Osteoblast (primary cell): Measurements from ENCODE around the gene SLC25A39. TPM values are rescaled to one million over a fixed set of nuclear protein-coding genes. Genes with fewer than 3 reads are reported as not detected.

Experiments used
- DNase-seq: peaks from one replicate; pipeline ENCODE4 v3.0.0; 2011; ENCODE audit warnings: low spot score, mixed read lengths; ENCODE audit not compliant: insufficient read length; ENCODE audit errors: missing footprints
- H2AFZ ChIP-seq: 2 replicates; pipeline ENCODE4 v1.6.0; 2011; ENCODE audit warnings: mild to moderate bottlenecking, low read length
- H3K27ac ChIP-seq: 2 replicates; pipeline ENCODE4 v1.5.1; 2011; ENCODE audit warnings: mild to moderate bottlenecking, low read depth, low read length, moderate library complexity
- H3K27me3 ChIP-seq: 2 replicates; pipeline ENCODE4 v1.6.0; 2012; ENCODE audit warnings: mild to moderate bottlenecking, control low read depth, inconsistent platforms, low read length, moderate library complexity; ENCODE audit not compliant: insufficient read depth
- H3K36me3 ChIP-seq: 2 replicates; pipeline ENCODE4 v1.5.1; 2011; ENCODE audit warnings: mild to moderate bottlenecking, low read length, control low read depth, moderate library complexity; ENCODE audit not compliant: insufficient read depth
- H3K4me1 ChIP-seq: 2 replicates; pipeline ENCODE4 v1.5.1; 2011; ENCODE audit warnings: mild to moderate bottlenecking, low read length, control low read depth, moderate library complexity; ENCODE audit not compliant: insufficient read depth
- H3K4me2 ChIP-seq: 2 replicates; pipeline ENCODE4 v1.6.0; 2011; ENCODE audit warnings: mild to moderate bottlenecking, low read length; ENCODE audit not compliant: insufficient read depth
- H3K4me3 ChIP-seq: fragments of 200-600 bp; sonication (generic); 3 replicates; pipeline ENCODE4 v1.5.1; 2012; ENCODE audit warnings: mild to moderate bottlenecking, low read length, inconsistent platforms; ENCODE audit not compliant: insufficient read depth
- H3K79me2 ChIP-seq: 2 replicates; pipeline ENCODE4 v1.6.0; 2012; ENCODE audit warnings: mild to moderate bottlenecking, low read length, control low read depth, inconsistent platforms; ENCODE audit not compliant: insufficient read depth
- H3K9me3 ChIP-seq: 2 replicates; pipeline ENCODE4 v1.5.1; 2011; ENCODE audit warnings: low read depth, low read length, control low read depth
- H4K20me1 ChIP-seq: 2 replicates; pipeline ENCODE4 v1.6.0; 2012; ENCODE audit warnings: mild to moderate bottlenecking, low read length, control low read depth; ENCODE audit not compliant: insufficient read depth
- small RNA-seq: library from RNA; depleted of rRNA; stranded (forward); fragments of <200 nt; gene quantifications from one replicate; pipeline ENCODE3, GENCODE V24; 2012
- total RNA-seq: library from RNA; depleted of rRNA; stranded (reverse); fragments of >200 nt; gene quantifications from 2 replicates; pipeline ENCODE4 v1.2.3, GENCODE V29; 2012
- TF ChIP-seq, protein P1 (sequence below): IDR thresholded peaks from 2 replicates; pipeline ENCODE4 v1.5.1; 2011; ENCODE audit warnings: mild to moderate bottlenecking, low read depth, low read length, moderate library complexity; ENCODE audit errors: extremely low read depth

SLC25A39 gene
- total RNA-seq, 1 donor, result 60.1 TPM

DNA sequence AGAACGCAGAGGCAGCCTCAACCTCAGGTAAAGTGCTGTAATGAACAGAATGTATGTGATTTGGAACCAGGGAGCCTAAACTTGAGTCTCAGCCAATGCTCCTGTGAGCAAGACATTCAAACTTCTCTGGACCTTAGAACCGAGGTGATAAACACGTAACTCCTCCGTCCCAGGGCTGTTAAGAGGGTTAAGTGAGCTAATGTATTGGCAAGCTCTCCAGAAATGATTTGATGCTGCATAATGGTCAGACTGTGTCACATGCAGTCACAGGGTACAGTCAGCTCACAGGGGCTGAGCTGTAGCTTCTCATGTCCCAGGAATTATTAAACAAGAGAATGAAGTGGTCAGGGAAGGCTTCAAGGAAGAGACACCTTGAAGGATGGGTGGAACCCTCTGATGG lies 46.6 kb downstream of the SLC25A39 start:
- TF ChIP-seq, protein P1, sequence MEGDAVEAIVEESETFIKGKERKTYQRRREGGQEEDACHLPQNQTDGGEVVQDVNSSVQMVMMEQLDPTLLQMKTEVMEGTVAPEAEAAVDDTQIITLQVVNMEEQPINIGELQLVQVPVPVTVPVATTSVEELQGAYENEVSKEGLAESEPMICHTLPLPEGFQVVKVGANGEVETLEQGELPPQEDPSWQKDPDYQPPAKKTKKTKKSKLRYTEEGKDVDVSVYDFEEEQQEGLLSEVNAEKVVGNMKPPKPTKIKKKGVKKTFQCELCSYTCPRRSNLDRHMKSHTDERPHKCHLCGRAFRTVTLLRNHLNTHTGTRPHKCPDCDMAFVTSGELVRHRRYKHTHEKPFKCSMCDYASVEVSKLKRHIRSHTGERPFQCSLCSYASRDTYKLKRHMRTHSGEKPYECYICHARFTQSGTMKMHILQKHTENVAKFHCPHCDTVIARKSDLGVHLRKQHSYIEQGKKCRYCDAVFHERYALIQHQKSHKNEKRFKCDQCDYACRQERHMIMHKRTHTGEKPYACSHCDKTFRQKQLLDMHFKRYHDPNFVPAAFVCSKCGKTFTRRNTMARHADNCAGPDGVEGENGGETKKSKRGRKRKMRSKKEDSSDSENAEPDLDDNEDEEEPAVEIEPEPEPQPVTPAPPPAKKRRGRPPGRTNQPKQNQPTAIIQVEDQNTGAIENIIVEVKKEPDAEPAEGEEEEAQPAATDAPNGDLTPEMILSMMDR, result no peak
- peak; percentile 71 for DNase-seq
- Histone ChIP-seq H3K36me3 (no peaks in the 10 kb centered on the region), H3K4me3 (no peak overlapping the region), H2AFZ (no peak overlapping the region), H3K79me2 (no peaks in the 10 kb centered on the region), H4K20me1 (no peaks in the 10 kb centered on the region), H3K4me2 (no peak overlapping the region), H3K9me3 (no peaks in the 10 kb centered on the region), H3K27me3 (no peaks in the 10 kb centered on the region), H3K27ac (no peak overlapping the region), H3K4me1 (peaks cover 12% of the 10 kb centered on the region)

DNA sequence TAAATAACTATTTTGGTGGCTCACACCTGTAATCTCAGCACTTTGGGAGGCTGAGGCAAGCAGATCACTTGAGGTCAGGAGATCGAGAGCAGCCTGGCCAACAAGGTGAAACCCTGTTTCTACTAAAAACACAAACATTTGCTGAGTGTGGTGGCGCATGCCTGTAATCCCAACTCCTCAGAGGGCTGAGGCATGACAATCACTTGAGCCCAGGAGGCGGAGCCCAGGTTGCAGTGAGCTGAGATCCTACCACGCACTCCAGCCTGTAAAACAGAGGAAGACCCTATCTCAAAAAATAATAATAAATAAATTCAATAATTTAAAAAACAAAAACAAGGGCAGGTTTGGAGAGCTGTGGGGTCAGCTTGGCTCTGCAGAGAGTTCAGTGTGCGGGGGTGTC lies 51.0 kb downstream of the SLC25A39 start:
- no peaks in the 10 kb centered on the region for H3K36me3 ChIP-seq
- no peak for DNase-seq
- peaks cover 9% of the 10 kb centered on the region for H3K27me3 ChIP-seq
- H3K4me2 ChIP-seq, result no peak overlapping the region
- no peak overlapping the region for H3K4me3 ChIP-seq
- H3K79me2 ChIP-seq, result no peaks in the 10 kb centered on the region
- H2AFZ ChIP-seq, result no peak overlapping the region
- H3K27ac ChIP-seq, result no peak overlapping the region
- no peaks in the 10 kb centered on the region for H4K20me1 ChIP-seq
- TF ChIP-seq, protein P1, result no peak
- no peaks in the 10 kb centered on the region for H3K9me3 ChIP-seq
- H3K4me1 ChIP-seq, result no peaks in the 10 kb centered on the region

DNA sequence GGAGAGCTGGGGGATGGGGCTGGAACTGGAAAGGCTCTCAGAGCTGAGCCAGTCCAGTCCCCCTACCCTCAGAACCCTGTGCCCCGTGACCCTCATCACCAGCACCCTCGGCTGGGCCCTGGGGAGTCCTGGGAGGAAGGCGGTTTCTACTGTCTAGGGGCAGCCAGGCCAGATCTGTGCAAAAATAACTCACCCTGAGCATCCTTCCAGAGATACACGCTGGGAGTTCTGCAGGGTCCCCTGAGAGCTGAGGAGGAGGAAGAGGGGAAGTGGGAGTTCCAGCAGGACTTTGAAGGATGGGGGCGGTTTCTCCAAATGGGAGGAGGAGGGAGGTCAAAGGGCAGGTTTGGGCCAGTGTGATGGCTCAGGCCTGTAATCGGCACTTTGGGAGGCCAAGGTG lies 51.7 kb downstream of the SLC25A39 start:
- no peaks in the 10 kb centered on the region for H4K20me1 ChIP-seq
- no peak overlapping the region for H3K27ac ChIP-seq
- H3K9me3 ChIP-seq, result no peaks in the 10 kb centered on the region
- H3K36me3 ChIP-seq, result no peaks in the 10 kb centered on the region
- H3K79me2 ChIP-seq, result no peaks in the 10 kb centered on the region
- DNase-seq, result no peak
- H3K27me3 ChIP-seq, result peaks cover 9% of the 10 kb centered on the region
- H3K4me2 ChIP-seq, result no peak overlapping the region
- TF ChIP-seq, protein P1, result no peak
- no peaks in the 10 kb centered on the region for H3K4me1 ChIP-seq
- H2AFZ ChIP-seq, result no peak overlapping the region
- H3K4me3 ChIP-seq, result no peak overlapping the region

DNA sequence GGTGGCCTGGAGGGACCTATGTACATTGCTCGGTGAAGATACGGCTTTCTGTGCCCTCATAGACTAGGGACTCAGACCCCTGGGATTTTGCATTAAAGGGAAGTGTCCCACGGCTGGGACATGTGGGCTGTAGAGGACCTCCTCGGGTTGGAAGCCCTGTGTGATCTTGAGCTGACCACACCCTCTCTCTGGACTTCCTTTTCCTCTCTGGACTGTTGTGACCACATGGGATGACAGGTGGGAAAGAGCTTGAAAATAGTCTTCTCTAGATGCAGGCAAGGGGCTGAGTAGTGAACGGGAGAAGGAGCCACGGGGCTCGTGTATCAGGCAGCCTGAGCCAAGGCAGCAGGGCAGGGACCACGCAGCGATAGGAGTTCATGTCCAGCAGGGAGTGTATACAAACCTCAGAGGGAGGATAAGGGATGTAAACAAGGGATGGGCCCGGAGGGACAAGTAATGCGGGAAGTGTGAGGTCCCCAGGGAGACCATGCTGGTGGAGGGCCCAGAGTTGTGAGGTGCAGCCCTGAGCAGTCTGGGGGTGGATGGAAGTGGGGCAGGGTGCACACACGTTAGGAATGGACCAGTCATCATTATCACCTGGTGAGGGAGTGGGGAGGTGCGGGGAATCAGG lies 52.2 kb downstream of the SLC25A39 start:
- Histone ChIP-seq H3K9me3 (no peaks in the 10 kb centered on the region), H3K79me2 (no peaks in the 10 kb centered on the region), H2AFZ (no peak overlapping the region), H3K4me3 (no peak overlapping the region), H3K27me3 (peaks cover 9% of the 10 kb centered on the region), H3K36me3 (no peaks in the 10 kb centered on the region), H3K4me2 (no peak overlapping the region), H4K20me1 (no peaks in the 10 kb centered on the region), H3K27ac (no peak overlapping the region), H3K4me1 (no peaks in the 10 kb centered on the region)
- DNase-seq, result peak; percentile 73
- TF ChIP-seq, protein P1, result no peak

Small RNA genes lying within 50 kb of the gene (small RNA-seq; reads per million reads assigned to genes)
- gene RF00012 (not detected), gene RN7SL507P (not detected), gene RNU6-453P (not detected)

Other genes starting within 250 kb of the SLC25A39 start
- 69.2 and 85.4 TPM in 2 replicates for gene HDAC5, start 201.2 kb downstream of the SLC25A39 start, total RNA-seq
- 1.8 TPM in 2 replicates for gene HROB, start 182.9 kb downstream of the SLC25A39 start, total RNA-seq
- not detected in 2 replicates for gene ASB16, start 154.1 kb downstream of the SLC25A39 start, total RNA-seq
- gene TMUB2, start 137.9 kb downstream of the SLC25A39 start, total RNA-seq, result 27.1 and 27.9 TPM in 2 replicates
- gene ATXN7L3, start 124.9 kb downstream of the SLC25A39 start, total RNA-seq, result 34.5 and 38.4 TPM in 2 replicates
- 49.6 and 51.3 TPM in 2 replicates for gene UBTF, start 105.1 kb downstream of the SLC25A39 start, total RNA-seq
- gene SLC4A1, start 56.7 kb downstream of the SLC25A39 start, total RNA-seq, result under 0.01 TPM in 1 of 2 replicates, not detected in the other
- under 0.01 TPM in 1 of 2 replicates, not detected in the other for gene RUNDC3A, start 16.2 kb downstream of the SLC25A39 start, total RNA-seq
- 382 and 390 TPM in 2 replicates for gene GRN, start 20.5 kb upstream of the SLC25A39 start, total RNA-seq
- gene FAM171A2, start 39.0 kb upstream of the SLC25A39 start, total RNA-seq, result 3.5 and 4.3 TPM in 2 replicates
- 0.59 TPM in 1 of 2 replicates, not detected in the other for gene ITGA2B, start 64.8 kb upstream of the SLC25A39 start, total RNA-seq
- 30.6 and 33.3 TPM in 2 replicates for gene GPATCH8, start 178.6 kb upstream of the SLC25A39 start, total RNA-seq
- 15.9 and 23.9 TPM in 2 replicates for gene FZD2, start 232.7 kb upstream of the SLC25A39 start, total RNA-seq